ENCODE results near the gene LMX1A.

DNA sequence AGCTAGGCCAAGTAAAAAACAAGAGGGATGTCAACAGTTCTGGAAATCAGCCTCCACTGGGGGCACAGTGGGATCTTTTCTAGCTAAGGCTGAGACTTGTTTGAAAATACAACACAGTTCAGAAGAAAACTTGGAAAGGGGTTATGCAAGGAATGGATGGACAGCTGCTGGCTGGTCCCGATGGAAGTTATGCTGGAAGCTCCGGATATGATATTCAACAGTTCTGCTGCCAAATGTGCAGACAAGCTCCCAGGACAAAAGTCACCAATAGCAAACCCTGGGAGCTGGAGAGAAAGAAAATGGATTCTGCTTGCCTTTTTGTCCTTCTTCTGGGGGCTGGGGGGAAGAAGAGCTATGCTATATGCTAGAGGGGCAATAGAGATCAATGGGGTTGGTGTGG lies 14.3 kb downstream of the LMX1A start:
- TF ChIP-seq CTCF (IDR thresholded peaks at IDR 0.05) (no peak), REST (IDR thresholded peaks at IDR 0.05; ENCODE audit: insufficient read depth in 1 of 2, low read depth in 2 of 2, low read length in 1 of 2) (no peak), POLR2AphosphoS5 (IDR thresholded peaks at IDR 0.05; ENCODE audit: low read depth, low read length) (no peak), TCF7L2 (IDR thresholded peaks at IDR 0.05; ENCODE audit: low read depth, low read length) (no peak), SIN3A (IDR thresholded peaks at IDR 0.05; ENCODE audit: borderline replicate concordance, insufficient read depth, low read depth, low read length) (no peak)

All from Panc1 (cell line).